BLaER1 (cell line): Measurements from ENCODE around the gene TPM4.
A peak's percentile ranks its signal among the peaks of the same experiment; 100 is the strongest.

Source experiments
- H3K27ac ChIP-seq: shearing (Covaris generic); formaldehyde crosslinking; 2 replicates; pipeline ENCODE4 v1.8.1; 2022
- H3K27me3 ChIP-seq: shearing (Covaris generic); formaldehyde crosslinking; 2 replicates; pipeline ENCODE4 v1.8.1; 2022
- H3K36me3 ChIP-seq: shearing (Covaris generic); formaldehyde crosslinking; 2 replicates; pipeline ENCODE4 v1.8.1; 2022
- H3K4me1 ChIP-seq: shearing (Covaris generic); formaldehyde crosslinking; 2 replicates; pipeline ENCODE4 v1.8.1; 2022
- H3K4me2 ChIP-seq: shearing (Covaris generic); formaldehyde crosslinking; 2 replicates; pipeline ENCODE4 v1.8.1; 2022
- H3K4me3 ChIP-seq: shearing (Covaris generic); formaldehyde crosslinking; 2 replicates; pipeline ENCODE4 v1.8.1; 2022
- H3K9ac ChIP-seq: shearing (Covaris generic); formaldehyde crosslinking; 2 replicates; pipeline ENCODE4 v1.8.1; 2022
- H3K9me3 ChIP-seq: shearing (Covaris generic); formaldehyde crosslinking; 2 replicates; pipeline ENCODE4 v1.8.1; 2022
- H4K20me1 ChIP-seq: shearing (Covaris generic); formaldehyde crosslinking; 2 replicates; pipeline ENCODE4 v1.8.1; 2022
- Cebpa-rat ChIP-seq: shearing (Covaris generic); IDR thresholded peaks from 2 replicates; pipeline ENCODE4 v1.8.1; 2022

The TPM4 gene

GRCh38 chr19:16148443-16149229 is 72.3 kb downstream of the TPM4 start:
- peak overlapping the region; percentile 88 for H3K27ac ChIP-seq
- H3K4me1 ChIP-seq, result peaks cover 79% of the 10 kb centered on the region
- peak overlapping the region; percentile 91 for H3K4me2 ChIP-seq
- H3K27me3 ChIP-seq, result no peaks in the 10 kb centered on the region
- no peak for TF ChIP-seq Cebpa-rat
- H3K9me3 ChIP-seq, result no peaks in the 10 kb centered on the region
- peak overlapping the region; percentile 66 for H3K9ac ChIP-seq
- H3K4me3 ChIP-seq, result peak overlapping the region; percentile 39
- no peaks in the 10 kb centered on the region for H4K20me1 ChIP-seq
- peaks cover 25% of the 10 kb centered on the region for H3K36me3 ChIP-seq
